Immature natural killer cell (primary cell): Measurements from ENCODE around the gene SBNO2. TPM values are rescaled to one million over a fixed set of nuclear protein-coding genes. Genes with fewer than 3 reads are reported as not detected.

Experiments used
- DNase-seq, 3 donors: peaks; one replicate each; pipeline ENCODE4 v3.0.0; 2022; ENCODE audit warnings: mixed read lengths in 1 of 3
- H3K27ac Mint-ChIP-seq, 6 donors: one replicate each; pipeline ENCODE4 v1.8.0; 2020; ENCODE audit warnings: mixed read lengths in 6 of 6, mild to moderate bottlenecking in 5 of 6, inconsistent platforms in 4 of 6, moderate library complexity in 3 of 6
- H3K27me3 Mint-ChIP-seq, 3 donors: one replicate each; pipeline ENCODE4 v1.8.0; 2020 to 2021; ENCODE audit warnings: low read depth in 3 of 3, mild to moderate bottlenecking in 3 of 3, mixed read lengths in 3 of 3, moderate library complexity in 3 of 3, inconsistent platforms in 1 of 3
- H3K36me3 Mint-ChIP-seq, 3 donors: one replicate each; pipeline ENCODE4 v1.8.0; 2020; ENCODE audit warnings: mixed read lengths in 3 of 3, inconsistent platforms in 2 of 3, mild to moderate bottlenecking in 2 of 3
- H3K4me1 Mint-ChIP-seq, 2 donors: one replicate each; pipeline ENCODE4 v1.8.0; 2020; ENCODE audit warnings: inconsistent platforms in 2 of 2, mild to moderate bottlenecking in 2 of 2, mixed read lengths in 2 of 2, moderate library complexity in 1 of 2
- H3K4me3 Mint-ChIP-seq, 5 donors: one replicate each; pipeline ENCODE4 v1.8.0; 2020; ENCODE audit warnings: mild to moderate bottlenecking in 5 of 5, mixed read lengths in 5 of 5, inconsistent platforms in 3 of 5, moderate library complexity in 3 of 5
- H3K9me3 Mint-ChIP-seq, 6 donors: one replicate each; pipeline ENCODE4 v1.8.0; 2020; ENCODE audit warnings: mild to moderate bottlenecking in 6 of 6, mixed read lengths in 6 of 6, inconsistent platforms in 4 of 6, moderate library complexity in 3 of 6
- polyA plus RNA-seq, 3 donors: library from polyadenylated mRNA; unstranded; fragments of 300-500 nt; fragmentation: Illumina TruSeq; gene quantifications; one replicate each; pipeline ENCODE4 v1.2.3, GENCODE V29; 2021

Gene SBNO2
- polyA plus RNA-seq, 3 donors from 2014 or later = 0.27 to 3.4 (median 0.89) TPM

GRCh38 chr19:1158885-1159448 is 15.1 kb downstream of the SBNO2 start:
- peaks cover 0 to 6% (median 4%) of the 10 kb centered on the region in 3 donors for H3K27me3 Mint-ChIP-seq
- H3K27ac Mint-ChIP-seq = no peak overlapping the region
- no peaks in the 10 kb centered on the region for H3K9me3 Mint-ChIP-seq
- H3K36me3 Mint-ChIP-seq = no peaks in the 10 kb centered on the region
- DNase-seq = no peak
- peaks cover 6 to 7% of the 10 kb centered on the region in 2 donors for H3K4me1 Mint-ChIP-seq
- no peak overlapping the region for H3K4me3 Mint-ChIP-seq

GRCh38 chr19:1157931-1158884 is 15.9 kb downstream of the SBNO2 start:
- H3K9me3 Mint-ChIP-seq = no peaks in the 10 kb centered on the region
- no peak overlapping the region for H3K27ac Mint-ChIP-seq
- no peaks in the 10 kb centered on the region for H3K36me3 Mint-ChIP-seq
- H3K27me3 Mint-ChIP-seq = peaks cover 0 to 6% (median 4%) of the 10 kb centered on the region in 3 donors
- no peak overlapping the region for H3K4me3 Mint-ChIP-seq
- DNase-seq = no peak
- H3K4me1 Mint-ChIP-seq = peaks cover 6 to 7% of the 10 kb centered on the region in 2 donors

GRCh38 chr19:1156830-1157615 is 17.0 kb downstream of the SBNO2 start:
- Mint-ChIP-seq H3K4me1 (no peaks in the 10 kb centered on the region), H3K36me3 (no peaks in the 10 kb centered on the region), H3K4me3 (no peak overlapping the region), H3K27me3 (peaks cover 0 to 3% (median 1%) of the 10 kb centered on the region in 3 donors), H3K9me3 (no peaks in the 10 kb centered on the region), H3K27ac (no peak overlapping the region)
- DNase-seq = no peak

- H3K9me3 Mint-ChIP-seq = no peaks in the 10 kb centered on the region
- H3K4me3 Mint-ChIP-seq = no peak overlapping the region
- no peak for DNase-seq
- peak overlapping the region in 1 of 6 donors; percentile 77 for H3K27ac Mint-ChIP-seq
- no peaks in the 10 kb centered on the region for H3K4me1 Mint-ChIP-seq
- H3K36me3 Mint-ChIP-seq = no peaks in the 10 kb centered on the region
- peaks cover 0 to 1% (median 1%) of the 10 kb centered on the region in 3 donors for H3K27me3 Mint-ChIP-seq
These were observed 17.7 kb downstream of the SBNO2 start for GRCh38 chr19:1156305-1156801.

GRCh38 chr19:1155352-1156304 is 18.4 kb downstream of the SBNO2 start:
- Mint-ChIP-seq H3K27ac (peak overlapping the region in 1 of 6 donors; percentile 77), H3K4me3 (no peak overlapping the region), H3K4me1 (no peaks in the 10 kb centered on the region), H3K27me3 (peaks cover 0 to 1% (median 1%) of the 10 kb centered on the region in 3 donors), H3K36me3 (no peaks in the 10 kb centered on the region), H3K9me3 (no peaks in the 10 kb centered on the region)
- DNase-seq = no peak

GRCh38 chr19:1154731-1155351 is 19.2 kb downstream of the SBNO2 start:
- no peak for DNase-seq
- Mint-ChIP-seq H3K27me3 (peaks cover 0 to 1% (median 1%) of the 10 kb centered on the region in 3 donors), H3K9me3 (no peaks in the 10 kb centered on the region), H3K27ac (no peak overlapping the region), H3K4me1 (no peaks in the 10 kb centered on the region), H3K4me3 (no peak overlapping the region), H3K36me3 (no peaks in the 10 kb centered on the region)

- H3K4me3 Mint-ChIP-seq = no peak overlapping the region
- H3K4me1 Mint-ChIP-seq = no peaks in the 10 kb centered on the region
- DNase-seq = no peak
- H3K9me3 Mint-ChIP-seq = no peaks in the 10 kb centered on the region
- no peak overlapping the region for H3K27ac Mint-ChIP-seq
- H3K36me3 Mint-ChIP-seq = no peaks in the 10 kb centered on the region
- H3K27me3 Mint-ChIP-seq = peaks cover 0 to 1% (median 1%) of the 10 kb centered on the region in 3 donors
These were observed 20.0 kb downstream of the SBNO2 start for GRCh38 chr19:1153891-1154730.

GRCh38 chr19:1151917-1152587 is 22.0 kb downstream of the SBNO2 start:
- Mint-ChIP-seq H3K4me3 (no peak overlapping the region), H3K27ac (no peak overlapping the region), H3K36me3 (no peaks in the 10 kb centered on the region), H3K4me1 (no peaks in the 10 kb centered on the region), H3K9me3 (no peaks in the 10 kb centered on the region), H3K27me3 (peaks cover 0 to 1% (median 1%) of the 10 kb centered on the region in 3 donors)
- no peak for DNase-seq

GRCh38 chr19:1151037-1151724 is 22.9 kb downstream of the SBNO2 start:
- Mint-ChIP-seq H3K4me3 (no peak overlapping the region), H3K9me3 (no peaks in the 10 kb centered on the region), H3K4me1 (no peaks in the 10 kb centered on the region), H3K27me3 (peaks cover 0 to 1% (median under 1%) of the 10 kb centered on the region in 3 donors), H3K27ac (no peak overlapping the region), H3K36me3 (no peaks in the 10 kb centered on the region)
- DNase-seq = no peak

- H3K27ac Mint-ChIP-seq = no peak overlapping the region
- H3K9me3 Mint-ChIP-seq = no peaks in the 10 kb centered on the region
- no peaks in the 10 kb centered on the region for H3K36me3 Mint-ChIP-seq
- no peaks in the 10 kb centered on the region for H3K27me3 Mint-ChIP-seq
- no peak for DNase-seq
- no peaks in the 10 kb centered on the region for H3K4me1 Mint-ChIP-seq
- no peak overlapping the region for H3K4me3 Mint-ChIP-seq
These were observed 23.6 kb downstream of the SBNO2 start for GRCh38 chr19:1150333-1151036.
